NCI-H2107 (cell line): ENCODE measurements around the gene CCDC148.

ENCODE experiments used
- DNase-seq: peaks from one replicate; lab custom pipeline; 2025; lab: John Stamatoyannopoulos, UW

Gene CCDC148

DNA sequence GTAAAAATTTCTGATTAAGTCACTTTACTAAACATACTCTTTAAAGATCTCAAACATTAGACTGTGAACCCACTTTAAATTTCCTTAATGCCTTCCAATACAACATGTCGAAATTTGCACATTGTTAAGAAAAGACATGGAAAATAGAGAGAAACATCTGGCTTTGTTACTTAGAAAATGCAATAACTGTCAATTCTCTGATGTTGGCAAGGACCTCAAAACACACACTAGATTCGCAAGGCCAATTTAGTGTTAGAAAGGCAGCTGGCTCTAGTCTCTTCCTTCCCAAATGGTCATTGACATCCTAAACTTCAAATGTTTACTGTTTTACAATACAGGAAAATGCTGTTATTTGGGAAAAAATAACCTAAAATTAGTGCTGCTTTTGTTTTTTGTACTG is 244.3 kb downstream of the CCDC148 start:
- DNase-seq: no peak

GRCh38 chr2:158211502-158211901 is 245.1 kb downstream of the CCDC148 start:
- no peak for DNase-seq

DNA sequence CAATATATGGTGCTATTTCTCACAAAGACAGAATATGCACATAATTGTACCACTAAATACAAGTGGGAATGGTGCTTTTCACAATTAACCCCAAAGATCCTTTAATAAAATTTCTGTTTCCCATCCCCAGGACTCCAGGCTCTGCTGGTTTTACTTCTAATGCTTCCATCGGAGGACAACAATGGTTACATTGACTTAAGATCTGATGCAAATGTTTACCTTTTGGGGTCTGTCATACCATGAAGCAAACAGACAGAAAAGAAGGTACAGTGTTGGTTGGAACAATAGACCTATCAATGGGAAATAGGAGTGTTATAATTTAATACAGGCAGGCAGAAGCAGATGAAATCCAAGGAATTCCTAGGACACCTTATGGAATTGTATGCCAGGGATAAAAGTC is 249.2 kb downstream of the CCDC148 start:
- no peak for DNase-seq

GRCh38 chr2:158205215-158205614 is 251.3 kb downstream of the CCDC148 start:
- DNase-seq: no peak

GRCh38 chr2:158204741-158205165 is 251.8 kb downstream of the CCDC148 start:
- no peak for DNase-seq

- no peak for DNase-seq
Measured at GRCh38 chr2:158202161-158202815, 254.3 kb downstream of the CCDC148 start.

DNA sequence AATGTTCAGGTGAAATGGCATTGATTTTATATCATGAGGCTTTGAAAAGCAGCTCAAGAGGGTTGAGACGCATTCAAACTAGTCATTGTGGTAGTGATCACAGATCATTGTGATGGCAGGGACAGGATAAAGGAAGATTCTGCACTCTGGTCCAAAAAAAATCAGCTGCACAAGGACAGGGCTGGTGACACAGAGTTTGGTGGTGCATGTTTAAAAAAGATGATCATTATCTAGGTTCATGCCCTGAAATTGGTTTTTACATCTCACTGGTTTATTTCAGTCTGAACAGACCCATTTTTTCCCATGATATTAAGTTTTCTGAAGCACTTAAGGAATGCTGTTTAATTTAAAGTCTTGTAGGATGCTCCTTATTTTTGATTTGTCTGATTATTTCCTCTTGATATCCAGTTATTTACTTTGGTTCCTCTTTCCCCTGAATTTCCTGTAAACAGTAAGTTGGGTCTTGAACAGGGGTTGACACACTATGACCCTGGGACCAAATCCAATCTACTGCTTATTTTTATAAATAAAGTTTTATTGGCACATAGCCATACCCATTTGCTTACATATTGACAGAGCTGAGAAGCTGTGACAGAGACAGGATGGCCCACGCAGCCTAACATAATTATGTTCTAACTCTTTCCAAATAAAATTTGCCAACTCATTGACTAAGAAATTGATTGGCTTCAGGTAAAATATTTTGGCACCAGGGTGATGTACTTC is 256.5 kb downstream of the CCDC148 start:
- no peak for DNase-seq

DNA sequence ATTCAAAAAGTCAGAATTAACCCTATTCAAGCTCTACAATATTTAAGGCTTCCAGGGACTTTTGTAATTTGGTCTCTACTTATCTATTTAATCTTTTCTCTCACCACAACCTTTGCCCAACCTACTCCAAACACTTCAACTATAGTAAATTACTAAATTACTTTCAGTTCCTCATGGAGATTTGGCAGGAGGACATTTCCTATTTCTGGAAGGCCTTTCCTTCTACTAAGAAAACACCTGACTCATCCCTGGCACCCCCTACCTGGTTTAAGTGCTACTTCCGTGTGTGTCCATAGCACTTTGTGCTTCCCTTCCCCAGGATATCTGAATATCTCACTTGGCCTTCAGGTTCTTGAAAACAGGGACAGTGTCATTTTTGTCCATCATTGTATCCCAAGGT is 258.6 kb downstream of the CCDC148 start:
- DNase-seq: no peak

DNA sequence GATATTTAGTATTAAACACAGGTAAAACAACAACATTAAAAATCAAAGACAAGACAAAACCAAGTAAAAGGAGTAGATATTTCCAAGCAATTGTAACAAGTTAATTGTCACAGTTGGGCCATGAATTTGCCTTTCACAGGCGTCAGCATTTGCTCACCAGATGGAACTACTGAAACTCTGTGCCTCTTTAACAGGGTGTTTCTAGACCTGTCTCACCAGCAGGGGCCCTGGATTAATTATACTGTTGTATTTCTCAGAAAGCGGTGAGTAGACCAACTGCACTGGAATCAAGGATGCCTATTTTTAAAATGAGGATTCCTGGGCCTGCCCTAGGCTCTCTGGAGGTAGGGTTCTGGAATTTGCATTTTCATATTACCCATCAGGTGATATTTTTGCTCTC is 262.3 kb downstream of the CCDC148 start:
- DNase-seq: no peak

DNA sequence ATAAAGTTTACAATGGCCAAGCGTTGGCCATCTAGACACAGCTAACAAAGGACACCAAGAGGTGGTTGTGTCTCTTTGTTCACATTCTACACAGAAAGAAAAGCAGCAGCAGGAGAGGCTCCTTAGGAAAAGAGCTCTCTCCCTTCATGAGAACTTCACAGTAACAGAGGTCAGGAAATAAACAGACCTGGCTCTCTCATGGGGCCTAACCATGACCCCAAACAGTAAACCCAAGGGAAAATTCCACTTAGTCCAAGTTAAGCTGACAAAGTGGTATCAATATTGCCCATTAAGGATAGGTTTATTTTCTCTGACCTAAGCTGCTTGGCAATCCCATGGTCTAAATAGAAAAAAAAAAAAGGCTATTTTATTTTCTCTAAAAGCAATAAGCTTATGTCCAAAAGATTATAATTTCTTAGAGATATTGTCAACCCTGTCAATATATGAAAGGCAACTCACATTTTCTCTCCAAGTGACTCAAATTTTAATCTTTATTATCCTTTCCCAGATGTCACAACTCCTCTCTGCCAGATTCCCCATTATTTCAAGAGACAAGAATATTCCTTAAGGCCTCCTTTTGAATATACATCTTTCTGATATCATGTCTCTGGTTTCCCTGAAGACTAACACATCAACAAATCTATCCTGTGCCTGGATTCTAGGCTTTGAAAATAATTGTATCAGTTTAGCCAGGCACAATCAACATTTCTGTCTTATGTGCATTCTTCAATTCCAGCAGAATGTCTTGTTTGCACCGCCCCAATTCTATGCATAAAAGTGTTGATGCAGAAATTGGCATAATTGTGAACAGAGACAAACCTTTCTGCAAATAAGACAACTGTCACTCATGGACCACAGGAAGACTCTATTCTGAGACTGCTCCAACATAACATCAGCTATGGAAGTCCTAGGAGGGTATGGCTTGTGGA is 263.8 kb downstream of the CCDC148 start:
- no peak for DNase-seq

DNA sequence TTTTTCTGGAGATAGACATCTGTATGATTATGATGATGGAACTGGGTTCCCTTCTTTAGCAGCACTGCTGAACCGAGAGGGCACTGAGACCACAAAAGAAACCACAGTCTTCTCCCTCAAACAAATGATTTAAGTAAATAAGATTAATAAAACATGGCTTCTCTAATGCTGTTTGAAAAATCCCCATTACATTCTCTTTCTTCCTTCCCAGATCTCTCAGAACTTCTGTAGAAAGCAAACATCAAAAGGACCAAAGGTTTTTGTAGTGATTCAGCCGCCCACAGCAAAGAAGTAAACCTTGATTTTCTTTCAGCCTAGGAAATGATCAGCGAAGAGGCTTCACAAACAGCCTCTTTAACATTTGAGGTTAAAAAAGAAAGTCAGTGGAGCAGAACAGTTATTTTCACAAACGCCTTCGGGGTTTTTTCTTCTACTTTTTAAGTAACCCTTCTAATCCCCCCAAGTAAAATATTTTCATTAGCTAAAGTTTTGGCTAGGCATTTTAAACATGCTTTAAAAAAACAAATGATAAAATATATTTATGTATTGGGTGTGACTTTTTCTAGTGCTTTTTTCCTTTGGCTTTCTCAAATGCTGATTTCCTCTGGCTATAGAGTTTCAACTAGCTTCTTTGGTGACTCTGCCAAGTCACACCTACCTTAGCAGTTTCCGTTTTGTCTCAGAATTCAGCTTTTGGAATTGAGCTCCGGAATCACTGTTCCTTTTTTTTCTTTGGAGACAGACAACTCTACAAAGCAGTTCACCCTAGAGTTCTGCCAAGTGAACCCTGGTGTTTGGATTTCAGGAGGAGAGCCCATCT is 265.3 kb downstream of the CCDC148 start:
- no peak for DNase-seq

GRCh38 chr2:158189526-158189925 is 267.0 kb downstream of the CCDC148 start:
- DNase-seq: no peak

GRCh38 chr2:158187908-158188307 is 268.6 kb downstream of the CCDC148 start:
- DNase-seq: no peak

- no peak for DNase-seq
Measured at GRCh38 chr2:158184556-158185343, 271.8 kb downstream of the CCDC148 start.

DNA sequence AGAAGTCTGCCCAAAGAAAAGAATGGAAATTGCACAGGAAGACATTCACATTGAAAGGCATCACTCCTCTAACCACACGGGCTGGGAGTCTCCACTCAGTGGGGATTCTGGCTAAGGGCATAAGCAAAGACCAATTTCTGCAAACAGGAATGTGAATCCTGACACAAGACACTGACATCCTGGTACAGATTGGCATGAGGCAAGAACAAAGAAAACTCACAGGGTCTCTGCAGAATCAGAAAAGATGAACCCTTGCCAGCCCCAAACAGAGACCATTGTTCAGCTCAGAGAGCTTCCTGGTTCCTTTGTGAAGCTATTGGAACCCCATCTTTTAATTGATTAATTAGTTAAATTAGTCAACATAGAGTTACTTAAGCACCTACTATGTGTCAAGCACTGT is 272.6 kb downstream of the CCDC148 start:
- DNase-seq: no peak

GRCh38 chr2:158182676-158183295 is 273.8 kb downstream of the CCDC148 start:
- DNase-seq: no peak

DNA sequence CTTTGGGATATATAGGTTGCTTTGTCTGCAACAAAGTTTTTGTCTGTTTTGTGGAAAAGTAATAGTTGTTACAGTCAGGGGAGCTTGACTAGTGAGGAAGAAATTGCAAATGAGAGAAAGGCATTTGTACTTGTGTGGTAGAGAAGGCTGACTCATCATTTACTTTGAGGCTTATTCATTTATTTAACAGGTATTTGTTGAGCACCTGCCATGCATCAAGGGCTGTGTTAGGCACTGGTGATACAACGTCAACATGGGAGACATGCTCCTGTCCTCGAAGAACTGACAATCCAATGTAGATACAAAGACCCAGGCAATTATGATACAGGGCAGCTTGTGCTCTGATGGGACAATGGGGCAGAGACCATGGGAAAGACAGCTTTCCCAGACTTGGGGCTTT is 275.4 kb downstream of the CCDC148 start:
- no peak for DNase-seq

- DNase-seq: no peak
Measured at GRCh38 chr2:158179660-158180059, 276.9 kb downstream of the CCDC148 start.

DNA sequence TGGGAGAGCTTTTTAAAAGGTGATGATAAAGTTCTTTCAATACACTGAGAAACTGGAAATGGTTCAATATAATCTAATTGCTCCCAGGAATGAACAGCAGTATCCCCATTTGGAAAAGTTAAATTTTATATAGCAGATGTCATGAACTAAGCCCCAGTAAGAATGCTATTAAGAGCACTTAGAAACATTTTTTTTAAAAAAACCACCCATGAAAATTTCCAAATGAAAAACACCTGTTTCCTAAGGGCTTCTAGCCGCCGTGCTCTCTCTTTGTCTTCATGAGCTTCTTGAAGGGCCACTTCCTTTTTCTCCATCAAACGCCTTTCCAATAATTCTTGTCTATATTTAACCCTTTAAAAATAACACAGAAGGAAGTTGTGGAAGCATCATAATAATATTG is 277.9 kb downstream of the CCDC148 start:
- DNase-seq: no peak

GRCh38 chr2:158174956-158175355 is 281.6 kb downstream of the CCDC148 start:
- no peak for DNase-seq

DNA sequence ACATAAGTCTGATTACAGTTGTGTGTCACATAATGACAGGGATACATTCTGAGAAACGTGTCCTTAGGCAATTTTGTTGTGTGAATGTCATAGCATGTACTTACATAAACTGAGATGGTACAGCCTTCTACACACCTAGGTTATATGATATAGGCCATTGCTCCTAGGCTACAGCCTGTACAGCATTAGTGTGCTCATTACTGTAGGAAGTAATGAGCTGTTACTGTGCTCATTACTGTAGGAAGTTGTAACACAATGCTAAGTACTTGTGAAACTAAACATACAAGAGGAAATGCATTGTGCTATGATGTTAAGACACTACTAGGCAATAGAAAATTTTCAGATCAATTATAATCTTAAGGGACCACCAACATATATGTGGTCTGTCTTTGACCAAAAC is 282.1 kb downstream of the CCDC148 start:
- DNase-seq: no peak
